PFSK-1 (cell line): ENCODE measurements around the gene PRSS21.

ENCODE experiments used
- FOXP2 ChIP-seq: optimal IDR thresholded peaks from 2 replicates; pipeline ENCODE3; 2011; ENCODE audit warnings: borderline replicate concordance, control low read depth, inconsistent platforms; ENCODE audit not compliant: insufficient read depth; ENCODE audit errors: extremely low read length, extremely low read depth
- POLR2AphosphoS5 ChIP-seq: IDR thresholded peaks from 2 replicates; pipeline ENCODE4 v1.6.1; 2012; ENCODE audit warnings: low read depth, mild to moderate bottlenecking, control low read depth, low read length, moderate library complexity
- REST ChIP-seq, 2 experiments: IDR thresholded peaks; 2 replicates each; pipeline versions ENCODE4 v1.6.1 to v1.8.0; 2011 to 2012; ENCODE audit warnings: low read depth in 2 of 2, low read length in 2 of 2, control low read depth in 1 of 2, inconsistent platforms in 1 of 2, mild to moderate bottlenecking in 1 of 2, moderate library complexity in 1 of 2; ENCODE audit not compliant: insufficient read depth in 1 of 2
- SIN3A ChIP-seq: IDR thresholded peaks from 2 replicates; pipeline ENCODE4 v1.6.1; 2012; ENCODE audit warnings: mild to moderate bottlenecking, low read length, moderate library complexity, borderline replicate concordance; ENCODE audit not compliant: insufficient read depth
- TAF1 ChIP-seq: IDR thresholded peaks from 2 replicates; pipeline ENCODE4 v1.6.1; 2012; ENCODE audit warnings: low read length, control low read depth, borderline replicate concordance; ENCODE audit not compliant: insufficient read depth

The PRSS21 gene

GRCh38 chr16:2787961-2788360 is 29.1 kb upstream of the PRSS21 start:
- TF ChIP-seq TAF1 (no peak), SIN3A (no peak), REST (IDR thresholded peaks at IDR 0.05; ENCODE audit: insufficient read depth in 1 of 2, low read depth in 2 of 2, low read length in 2 of 2) (no peak), FOXP2 (no peak), POLR2AphosphoS5 (no peak)

- TF ChIP-seq FOXP2: no peak
- no peak for TF ChIP-seq POLR2AphosphoS5
- no peak for TF ChIP-seq REST (IDR thresholded peaks at IDR 0.05; ENCODE audit: insufficient read depth in 1 of 2, low read depth in 2 of 2, low read length in 2 of 2)
- no peak for TF ChIP-seq TAF1
- TF ChIP-seq SIN3A: no peak
Observed at GRCh38 chr16:2790631-2791030, 26.4 kb upstream of the PRSS21 start.

- TF ChIP-seq SIN3A (no peak), POLR2AphosphoS5 (no peak), REST (IDR thresholded peaks at IDR 0.05; ENCODE audit: insufficient read depth in 1 of 2, low read depth in 2 of 2, low read length in 2 of 2) (no peak), TAF1 (no peak), FOXP2 (no peak)
Observed at GRCh38 chr16:2791174-2791573, 25.9 kb upstream of the PRSS21 start.

GRCh38 chr16:2792940-2793339 is 24.1 kb upstream of the PRSS21 start:
- TF ChIP-seq TAF1 (no peak), REST (IDR thresholded peaks at IDR 0.05; ENCODE audit: insufficient read depth in 1 of 2, low read depth in 2 of 2, low read length in 2 of 2) (no peak), FOXP2 (no peak), POLR2AphosphoS5 (no peak), SIN3A (no peak)
